ENCODE measurements around the gene FAM3D.
A peak's percentile ranks its signal among the peaks of the same experiment; 100 is the strongest.

FAM3D gene

DNA sequence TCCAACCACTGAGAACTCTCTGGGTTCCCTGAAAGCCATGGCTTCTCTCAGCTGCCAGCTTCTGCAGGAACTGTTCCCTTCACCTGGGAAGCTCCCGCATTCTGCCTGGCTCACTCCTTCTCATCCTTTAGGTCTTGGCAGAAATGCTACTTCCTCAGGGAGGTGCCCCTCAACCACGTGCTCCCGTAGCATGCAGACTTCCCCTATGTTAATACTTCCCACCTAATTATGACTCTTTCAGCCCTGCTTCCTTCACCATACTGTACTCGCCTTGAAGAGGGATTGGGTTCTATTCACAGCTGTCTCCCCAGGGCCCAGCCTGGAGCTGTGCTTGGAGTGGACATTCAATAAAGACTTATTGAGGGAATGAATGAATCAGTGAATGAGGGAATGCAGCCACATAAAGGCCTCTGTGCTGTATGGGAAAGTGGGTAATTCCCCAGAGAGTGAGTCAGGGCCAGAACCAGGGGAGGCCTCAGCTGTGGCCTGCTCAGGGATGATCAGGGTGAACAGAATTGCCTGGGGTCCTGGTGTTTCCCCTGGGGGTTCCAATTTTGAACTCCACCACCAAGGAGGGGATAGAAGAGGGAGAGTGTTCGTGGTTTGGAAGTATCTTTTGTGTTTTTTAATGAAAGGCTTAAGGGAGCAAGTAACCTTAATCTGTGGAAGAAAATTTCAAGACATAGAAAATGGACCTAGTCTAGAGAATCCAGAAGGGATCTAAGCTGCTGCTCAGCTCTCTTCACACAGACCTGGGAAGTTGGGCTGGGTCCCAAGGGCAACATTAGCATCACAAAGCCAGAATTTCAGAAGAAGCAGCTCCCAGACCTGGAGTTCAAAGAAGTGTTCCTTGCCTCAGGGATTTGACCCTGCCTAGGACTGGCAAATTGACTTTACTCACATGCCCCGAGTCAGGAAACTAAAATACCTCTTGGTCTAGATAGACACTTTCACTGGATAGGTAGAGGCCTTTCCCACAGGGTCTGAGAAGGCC is 74.8 kb downstream of the FAM3D start:
- peak; percentile 61 for DNase-seq (ENCODE audit: low spot score)

- no peak for DNase-seq (ENCODE audit: low spot score)
Observed at GRCh38 chr3:58588030-58588614, 78.5 kb downstream of the FAM3D start.

- DNase-seq (ENCODE audit: low spot score): no peak
Observed at GRCh38 chr3:58586776-58587192, 79.8 kb downstream of the FAM3D start.

GRCh38 chr3:58585994-58586393 is 80.6 kb downstream of the FAM3D start:
- peak; percentile 89 for DNase-seq (ENCODE audit: low spot score)

DNA sequence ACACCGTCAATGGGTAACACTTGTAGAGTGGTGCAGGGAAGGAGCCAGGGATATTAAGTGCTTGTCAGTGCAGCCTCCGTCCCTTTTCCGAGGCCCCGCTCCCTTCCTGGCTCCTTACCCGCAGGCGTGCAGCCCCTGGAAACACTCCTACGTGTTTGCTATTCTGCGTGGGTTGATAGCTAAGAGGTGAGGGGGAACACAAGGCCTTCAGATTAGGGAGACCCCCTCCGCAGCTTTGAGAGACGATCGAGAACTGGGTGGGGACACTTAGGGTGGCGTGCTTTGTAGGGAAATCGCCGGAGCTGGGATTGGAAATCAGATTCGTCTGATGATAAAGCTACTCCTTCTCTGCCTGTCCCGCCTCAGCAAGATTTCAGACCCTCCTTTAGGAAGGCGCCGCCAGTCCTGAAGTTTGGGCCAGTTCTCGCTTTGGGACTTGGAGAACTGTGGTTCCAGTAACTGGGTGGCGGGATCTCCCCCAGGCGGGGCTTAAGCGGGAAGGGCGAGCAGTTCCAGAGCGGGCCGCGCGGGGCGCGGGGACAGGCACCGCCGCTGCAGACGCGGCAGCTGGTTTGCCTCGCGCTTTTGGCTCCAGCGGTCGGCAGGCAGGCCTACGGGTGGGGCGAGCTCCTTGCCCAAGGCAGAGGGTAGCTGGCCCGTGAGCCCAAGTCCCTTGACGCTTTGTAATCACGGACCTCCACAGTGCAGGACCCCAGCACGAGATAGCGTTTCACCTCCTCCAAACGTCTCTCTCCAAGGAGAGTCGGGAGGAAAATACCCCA is 81.4 kb downstream of the FAM3D start:
- peak; percentile 81 for DNase-seq (ENCODE audit: low spot score)

DNA sequence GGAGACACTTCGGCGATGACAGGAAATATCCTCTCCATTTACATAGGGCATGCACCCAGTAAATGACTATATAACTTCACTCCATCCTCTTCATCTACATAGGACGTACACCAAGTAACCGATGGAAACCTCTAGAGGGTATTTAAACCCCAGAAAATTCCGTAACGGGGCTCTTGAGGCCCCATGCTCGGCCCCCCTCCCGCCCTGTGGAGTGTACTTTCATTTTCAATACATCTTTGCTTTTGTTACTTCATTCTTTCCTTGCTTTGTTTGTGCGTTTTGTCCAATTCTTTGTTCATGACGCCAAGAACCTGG is 81.9 kb downstream of the FAM3D start:
- no peak for DNase-seq (ENCODE audit: low spot score)
